PC-9 (cell line): ENCODE data around the gene C9orf78.

Experiments
- EZH2 ChIP-seq: fragments of 200-600 bp; sonication (generic); IDR thresholded peaks from 2 replicates; pipeline ENCODE4 v1.8.0; 2017; ENCODE audit warnings: antibody characterized with exemption, low read depth
- TF ChIP-seq, protein P1 (sequence below): fragments of 200-600 bp; sonication (generic); conservative IDR thresholded peaks from 2 replicates; pipeline ENCODE4 v1.6.1; 2017; ENCODE audit warnings: mixed run types, antibody characterized with exemption, mild to moderate bottlenecking, moderate library complexity

DNA sequence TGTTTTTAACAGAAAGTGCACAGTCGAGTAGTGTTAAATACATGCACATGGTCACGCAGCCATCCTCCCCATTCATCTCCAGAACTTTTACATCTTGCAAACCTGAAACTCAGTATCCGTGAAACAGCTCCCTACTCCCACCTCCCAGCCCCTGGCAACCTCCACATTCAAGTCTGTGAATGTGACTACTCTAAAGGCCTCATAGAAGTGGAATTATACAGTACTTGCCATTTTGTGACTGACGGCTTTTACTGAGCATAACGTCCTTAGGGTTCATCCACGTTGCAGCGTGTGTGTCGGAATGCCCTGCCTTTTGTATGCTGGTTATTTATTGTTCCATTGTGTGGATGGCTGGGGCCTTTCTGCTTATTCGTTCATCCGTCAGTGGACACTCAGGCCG is 36.0 kb upstream of the C9orf78 start:
- TF ChIP-seq, protein P1, sequence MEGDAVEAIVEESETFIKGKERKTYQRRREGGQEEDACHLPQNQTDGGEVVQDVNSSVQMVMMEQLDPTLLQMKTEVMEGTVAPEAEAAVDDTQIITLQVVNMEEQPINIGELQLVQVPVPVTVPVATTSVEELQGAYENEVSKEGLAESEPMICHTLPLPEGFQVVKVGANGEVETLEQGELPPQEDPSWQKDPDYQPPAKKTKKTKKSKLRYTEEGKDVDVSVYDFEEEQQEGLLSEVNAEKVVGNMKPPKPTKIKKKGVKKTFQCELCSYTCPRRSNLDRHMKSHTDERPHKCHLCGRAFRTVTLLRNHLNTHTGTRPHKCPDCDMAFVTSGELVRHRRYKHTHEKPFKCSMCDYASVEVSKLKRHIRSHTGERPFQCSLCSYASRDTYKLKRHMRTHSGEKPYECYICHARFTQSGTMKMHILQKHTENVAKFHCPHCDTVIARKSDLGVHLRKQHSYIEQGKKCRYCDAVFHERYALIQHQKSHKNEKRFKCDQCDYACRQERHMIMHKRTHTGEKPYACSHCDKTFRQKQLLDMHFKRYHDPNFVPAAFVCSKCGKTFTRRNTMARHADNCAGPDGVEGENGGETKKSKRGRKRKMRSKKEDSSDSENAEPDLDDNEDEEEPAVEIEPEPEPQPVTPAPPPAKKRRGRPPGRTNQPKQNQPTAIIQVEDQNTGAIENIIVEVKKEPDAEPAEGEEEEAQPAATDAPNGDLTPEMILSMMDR = no peak
- TF ChIP-seq EZH2 = no peak
